Heart right ventricle (tissue), 16 donors: ENCODE measurements around the gene DNAJC7. TPM values are rescaled to one million over a fixed set of nuclear protein-coding genes. Genes with fewer than 3 reads are reported as not detected.

Experiments used
- ATAC-seq, 8 donors: fragments of 200-7000 bp; cut with Tn5 transposase; one replicate each; pipeline ENCODE4 v1.9.1; 2020; ENCODE audit warnings: mild to moderate bottlenecking in 8 of 8, moderate library complexity in 8 of 8, moderate number of reproducible peaks in 1 of 8
- DNase-seq, 2 donors: peaks; one replicate each; pipeline ENCODE4 v3.0.0-alpha.2; 2020
- H3K27ac ChIP-seq, 10 donors: fragments of 200-600 bp; sonication (generic) in 2 of 10; one replicate each; pipeline versions ENCODE4 v1.5.0 to v1.8.0; 2020 to 2022; ENCODE audit warnings: mild to moderate bottlenecking in 3 of 10
- H3K27me3 ChIP-seq, 7 donors: fragments of 200-600 bp; one replicate each; pipeline ENCODE4 v1.8.0; 2021 to 2022; ENCODE audit warnings: mild to moderate bottlenecking in 2 of 7
- H3K36me3 ChIP-seq, 9 donors: fragments of 200-600 bp; sonication (generic) in 1 of 9; one replicate each; pipeline versions ENCODE4 v1.5.0 to v1.8.0; 2020 to 2022; ENCODE audit warnings: mild to moderate bottlenecking in 2 of 9
- H3K4me1 ChIP-seq, 9 donors: fragments of 200-600 bp; sonication (generic) in 1 of 9; one replicate each; pipeline versions ENCODE4 v1.5.0 to v1.8.0; 2020 to 2022; ENCODE audit warnings: mild to moderate bottlenecking in 4 of 9
- H3K4me3 ChIP-seq, 10 donors: fragments of 200-600 bp; sonication (generic) in 2 of 10; one replicate each; pipeline versions ENCODE4 v1.5.0 to v1.8.0; 2020 to 2022; ENCODE audit warnings: mild to moderate bottlenecking in 7 of 10, moderate library complexity in 2 of 10
- H3K9me3 ChIP-seq, 11 donors: fragments of 200-600 bp in 10 of 11; sonication (generic) in 2 of 11; one replicate each; pipeline versions ENCODE4 v1.5.0 to v1.8.0; 2013 to 2022; ENCODE audit warnings: mild to moderate bottlenecking in 2 of 11, control low read depth in 1 of 11, moderate library complexity in 1 of 11
- CTCF ChIP-seq, 9 donors: fragments of 200-600 bp; sonication (generic) in 2 of 9; IDR thresholded peaks; one replicate each; pipeline versions ENCODE4 v1.5.0 to v1.8.0; 2021 to 2022; ENCODE audit warnings: antibody characterized with exemption in 9 of 9, mild to moderate bottlenecking in 5 of 9, moderate library complexity in 1 of 9
- WGBS, 2 donors: extraction: QIAGEN DNeasy Blood & Tissue Kit; methylation state at CpG; one replicate each; pipeline ENCODE4 v1.1.7; 2013; ENCODE audit warnings: inconsistent platforms in 1 of 2; 5-methylcytosine and 5-hydroxymethylcytosine counted together
- intact Hi-C, 10 donors: fragments of 100-400 bp; cut with DNase I; formaldehyde crosslinking; loops; one replicate each; pipeline versions ENCODE4 v1.11.1 to v1.14.2; 2022
- polyA plus RNA-seq, 2 donors: library from polyadenylated mRNA; stranded (reverse); fragments of 200-250 nt; gene quantifications; one replicate each; pipeline ENCODE4 v1.2.3, GENCODE V29; 2013
- total RNA-seq, 10 donors: library from RNA; stranded (reverse); fragmentation: NEBNext Ultra II Directional in 3 of 10; extraction: Animal tissue kit (Norgen Biotek cat#: 25700) in 3 of 10; gene quantifications; one replicate each; pipeline versions ENCODE4 v1.2.1 to v1.2.4, GENCODE V29; 2021 to 2023
- donor health status: Arrhythmogenic right ventricular cardiomyopathy.
- donor health status: ischemic (EF 13 %, LVEDD 7.1; RV severe dilation, severe dysfunction).
- donor health status: healthy with polysubstance abuse.
- donor health status: DM: no; HTN: yes; CAD: no.
- donor health status: DM: no; HTN: no; CAD: no.
- donor health status: ischemic (EF 25% LVEDD 6.9; RV normal size, moderate dysfunction).
- donor health status: ischemic (EF 25% LVEDD 5.7; RV mildly dilated, moderate dysfunction).
- donor health status: healthy.
- donor health status: DM: yes; HTN: yes; CAD: no.
- donor health status: Ischemic cardiomyopathy.
- donor health status: ischemic (EF 35%, LVEDD 5.7; RV mildly dilated, moderate dysfunction).
- donor health status: nonischemic (EF 11% LVEDD 7.7; RV severe dilation, severe dysfunction).
- donor health status: DM: yes; HTN: yes; CAD: no.
- donor health status: PGD.
- donor health status: ischemic (EF 29% LVEDD 5.4; RV normal size, mild dysfunction).
- donor health status: nonischemic (EF 23%, LVEDD 6.1; RV moderate dilation, normal function).

Gene DNAJC7
- total and polyA plus RNA-seq, 12 donors = 68.8 to 121 (median 82.7) TPM

- intact Hi-C loops = loop anchor here in 6 of 10 donors (2.0 to 10.0 kb wide), 7 partner anchors 35 to 157 kb away; partner anchors contain the start of genes DHX58 (in 1 of the 6), HCRT (in 1 of the 6) and KCNH4 (in 1 of the 6)
- peaks cover 0 to 13% (median 0%) of the 10 kb centered on the region in 7 donors for H3K27me3 ChIP-seq
- H3K4me3 ChIP-seq = no peak overlapping the region
- peaks cover 0 to 25% (median 18%) of the 10 kb centered on the region in 9 donors for H3K36me3 ChIP-seq
- peaks cover 9 to 31% (median 17%) of the 10 kb centered on the region in 9 donors for H3K4me1 ChIP-seq
- H3K9me3 ChIP-seq = no peaks in the 10 kb centered on the region
- no peak for TF ChIP-seq CTCF (IDR thresholded peaks at IDR 0.05)
- no peak overlapping the region for H3K27ac ChIP-seq
- 71 to 78% methylated on average over 5 of the region's 5 CpGs for WGBS, 2 donors
- DNase-seq (no peak), ATAC-seq (no peak)
These were observed 10.3 kb upstream of the DNAJC7 start for GRCh38 chr17:42027590-42027889.

GRCh38 chr17:42026857-42027589 is 9.8 kb upstream of the DNAJC7 start:
- Histone ChIP-seq H3K4me3 (no peak overlapping the region), H3K9me3 (no peaks in the 10 kb centered on the region), H3K27ac (no peak overlapping the region), H3K27me3 (peaks cover 0 to 13% (median 0%) of the 10 kb centered on the region in 7 donors), H3K4me1 (peaks cover 9 to 31% (median 17%) of the 10 kb centered on the region in 9 donors), H3K36me3 (peaks cover 0 to 30% (median 23%) of the 10 kb centered on the region in 9 donors)
- intact Hi-C loops = loop anchor here in 6 of 10 donors (2.0 to 10.0 kb wide), 7 partner anchors 35 to 158 kb away; partner anchors contain the start of genes DHX58 (in 1 of the 6), HCRT (in 1 of the 6) and KCNH4 (in 1 of the 6)
- ATAC-seq = no peak
- WGBS, 2 donors = 53 to 62% methylated on average over 17 of the region's 17 CpGs
- no peak for DNase-seq
- TF ChIP-seq CTCF (IDR thresholded peaks at IDR 0.05) = no peak

GRCh38 chr17:42025936-42026335 is 8.7 kb upstream of the DNAJC7 start:
- intact Hi-C loops = loop anchor here in 8 of 10 donors (1.0 to 10.0 kb wide), 11 partner anchors 24 to 159 kb away; partner anchors contain the start of genes C17orf113 (in 1 of the 8), DHX58 (in 1 of the 8), HCRT (in 1 of the 8) and KCNH4 (in 1 of the 8)
- Histone ChIP-seq H3K4me1 (peaks cover 10 to 41% (median 24%) of the 10 kb centered on the region in 9 donors), H3K27me3 (peaks cover 0 to 13% (median 0%) of the 10 kb centered on the region in 7 donors), H3K9me3 (no peaks in the 10 kb centered on the region), H3K4me3 (no peak overlapping the region), H3K36me3 (peaks cover 0 to 37% (median 25%) of the 10 kb centered on the region in 9 donors), H3K27ac (no peak overlapping the region)
- WGBS, 2 donors = 93 to 95% methylated on average over 3 of the region's 3 CpGs
- no peak for ATAC-seq
- no peak for TF ChIP-seq CTCF (IDR thresholded peaks at IDR 0.05)
- DNase-seq = no peak

GRCh38 chr17:42025191-42025579 is 7.9 kb upstream of the DNAJC7 start:
- DNase-seq (no peak), ATAC-seq (peak in 1 of 8 donors; percentile 7)
- Histone ChIP-seq H3K4me1 (peaks cover 12 to 47% (median 30%) of the 10 kb centered on the region in 9 donors), H3K27me3 (peaks cover 0 to 13% (median 0%) of the 10 kb centered on the region in 7 donors), H3K27ac (peak overlapping the region in 8 of 10 donors; percentile 41 to 88 (median 71)), H3K9me3 (no peaks in the 10 kb centered on the region), H3K4me3 (no peak overlapping the region), H3K36me3 (peaks cover 0 to 37% (median 25%) of the 10 kb centered on the region in 9 donors)
- WGBS, 2 donors = 69 to 71% methylated on average over 8 of the region's 8 CpGs
- intact Hi-C loops = loop anchor here in 8 of 10 donors (1.0 to 10.0 kb wide), 11 partner anchors 25 to 160 kb away; partner anchors contain the start of genes C17orf113 (in 1 of the 8), DHX58 (in 1 of the 8), HCRT (in 1 of the 8) and KCNH4 (in 1 of the 8)
- TF ChIP-seq CTCF (IDR thresholded peaks at IDR 0.05) = peak in 2 of 9 donors; percentile 3 to 19
